ENCODE data around the gene RAD51B.

RAD51B gene

GRCh38 chr14:68477110-68477455 is 657.5 kb downstream of the RAD51B start:
- Histone ChIP-seq H3K36me3 (peaks cover 0 to 6% (median 0%) of the 10 kb centered on the region in 11 experiments; a peak in 1 of 22 replicates), H3K27me3 (no peaks in the 10 kb centered on the region), H3K9me3 (replicated peaks in 1 of 11) (peaks cover 0 to 18% (median 0%) of the 10 kb centered on the region in 11 experiments; a peak in 4 of 22 replicates), H3K4me2 (peak overlapping the region; percentile 67 to 93 (median 84)), H3K9ac (peak overlapping the region; percentile 84 to 95 (median 89)), H3K4me1 (peaks cover 73 to 81% (median 77%) of the 10 kb centered on the region in 10 experiments), H3K27ac (peak overlapping the region; percentile 97 to 100 (median 99)), H4K20me1 (no peaks in the 10 kb centered on the region), H3K4me3 (peak overlapping the region in 3 of 10 experiments; percentile 7 to 14 (median 12); a peak in 3 of 20 replicates)
- TF ChIP-seq Cebpa-rat (IDR thresholded peaks at IDR 0.05) = no peak

DNA sequence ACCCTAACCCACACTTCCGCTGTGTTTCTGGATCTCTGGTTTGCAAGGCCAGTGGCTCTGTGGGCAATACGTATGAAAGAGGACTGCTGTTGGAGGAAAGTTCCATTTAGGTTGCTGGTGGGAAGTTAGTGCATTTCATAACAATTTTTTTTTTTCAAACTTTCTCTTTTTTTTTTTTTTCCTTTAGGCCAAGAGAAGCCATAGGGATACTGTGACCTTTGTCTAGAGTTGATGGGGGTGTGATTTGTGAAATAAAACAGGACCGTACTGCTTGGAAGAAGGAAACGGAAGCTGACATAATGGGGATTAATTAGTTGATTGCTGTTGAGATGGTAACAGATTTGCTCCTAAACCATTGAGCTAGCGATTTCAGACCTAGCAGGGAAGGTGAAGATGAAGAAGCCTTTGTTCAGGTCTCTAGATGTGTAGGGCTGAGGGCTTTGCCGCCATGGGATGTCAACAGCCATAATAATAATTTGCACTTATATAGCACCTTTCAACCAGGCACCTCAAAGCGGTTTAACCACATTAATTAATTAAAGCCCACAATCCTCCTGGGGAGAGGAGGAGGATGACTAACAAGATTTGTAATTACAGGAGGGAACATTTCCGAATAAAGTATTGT is 658.0 kb downstream of the RAD51B start:
- peak overlapping the region; percentile 67 to 93 (median 84) for H3K4me2 ChIP-seq

DNA sequence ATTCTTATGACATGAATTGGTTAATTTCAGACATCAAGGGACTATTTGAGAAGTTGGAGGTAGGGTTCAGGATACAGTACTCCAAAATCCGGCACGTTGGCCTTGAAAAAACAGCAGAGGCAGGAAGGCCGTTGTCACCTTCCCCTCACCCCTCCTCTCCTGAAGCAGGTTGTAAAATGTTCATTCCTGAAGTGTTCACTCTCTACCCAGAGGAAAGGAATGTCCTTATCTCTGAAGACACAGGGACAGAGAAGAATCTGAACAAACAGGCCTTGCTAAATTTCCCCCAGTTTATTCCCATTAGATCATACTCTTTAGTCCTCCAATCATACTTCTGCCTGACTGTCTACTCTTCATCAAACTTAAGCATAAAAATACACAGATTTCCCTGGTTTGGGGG is 659.7 kb downstream of the RAD51B start:
- peak overlapping the region; percentile 67 to 93 (median 84); a peak in 21 of 22 replicates for H3K4me2 ChIP-seq
- H4K20me1 ChIP-seq = no peaks in the 10 kb centered on the region
- H3K9me3 ChIP-seq (replicated peaks in 1 of 11) = peaks cover 0 to 17% (median 0%) of the 10 kb centered on the region in 11 experiments; a peak in 4 of 22 replicates
- peak overlapping the region; percentile 97 to 100 (median 99); a peak in 19 of 22 replicates for H3K27ac ChIP-seq
- H3K4me1 ChIP-seq = peaks cover 60 to 73% (median 71%) of the 10 kb centered on the region in 10 experiments
- no peak for TF ChIP-seq Cebpa-rat (IDR thresholded peaks at IDR 0.05)
- no peaks in the 10 kb centered on the region for H3K27me3 ChIP-seq
- H3K4me3 ChIP-seq = no peak overlapping the region
- H3K36me3 ChIP-seq = peaks cover 0 to 6% (median 0%) of the 10 kb centered on the region in 11 experiments; a peak in 1 of 22 replicates
- no peak overlapping the region for H3K9ac ChIP-seq

More for the DNA sequence above, 658.0 kb downstream of the RAD51B start:
- Histone ChIP-seq H4K20me1 (no peaks in the 10 kb centered on the region), H3K27ac (peak overlapping the region; percentile 97 to 100 (median 99)), H3K9me3 (replicated peaks in 1 of 11) (peaks cover 0 to 18% (median 0%) of the 10 kb centered on the region in 11 experiments; a peak in 4 of 22 replicates), H3K9ac (peak overlapping the region; percentile 84 to 95 (median 89)), H3K36me3 (peaks cover 0 to 6% (median 0%) of the 10 kb centered on the region in 11 experiments; a peak in 1 of 22 replicates), H3K4me1 (peaks cover 69 to 76% (median 73%) of the 10 kb centered on the region in 10 experiments), H3K27me3 (no peaks in the 10 kb centered on the region), H3K4me3 (peak overlapping the region in 2 of 10 experiments; percentile 7 to 12; a peak in 2 of 20 replicates)
- TF ChIP-seq Cebpa-rat (IDR thresholded peaks at IDR 0.05) = no peak

GRCh38 chr14:68482018-68482417 is 662.4 kb downstream of the RAD51B start:
- no peak for TF ChIP-seq Cebpa-rat (IDR thresholded peaks at IDR 0.05)
- H3K9me3 ChIP-seq (replicated peaks in 1 of 11) = peaks cover 0 to 28% (median 7%) of the 10 kb centered on the region in 11 experiments; a peak in 5 of 22 replicates
- H3K4me2 ChIP-seq = no peak overlapping the region
- no peaks in the 10 kb centered on the region for H3K27me3 ChIP-seq
- no peaks in the 10 kb centered on the region for H4K20me1 ChIP-seq
- peaks cover 39 to 64% (median 47%) of the 10 kb centered on the region in 10 experiments for H3K4me1 ChIP-seq
- H3K36me3 ChIP-seq = peaks cover 0 to 6% (median 0%) of the 10 kb centered on the region in 11 experiments; a peak in 1 of 22 replicates
- H3K27ac ChIP-seq = no peak overlapping the region
- no peak overlapping the region for H3K4me3 ChIP-seq
- H3K9ac ChIP-seq = no peak overlapping the region

DNA sequence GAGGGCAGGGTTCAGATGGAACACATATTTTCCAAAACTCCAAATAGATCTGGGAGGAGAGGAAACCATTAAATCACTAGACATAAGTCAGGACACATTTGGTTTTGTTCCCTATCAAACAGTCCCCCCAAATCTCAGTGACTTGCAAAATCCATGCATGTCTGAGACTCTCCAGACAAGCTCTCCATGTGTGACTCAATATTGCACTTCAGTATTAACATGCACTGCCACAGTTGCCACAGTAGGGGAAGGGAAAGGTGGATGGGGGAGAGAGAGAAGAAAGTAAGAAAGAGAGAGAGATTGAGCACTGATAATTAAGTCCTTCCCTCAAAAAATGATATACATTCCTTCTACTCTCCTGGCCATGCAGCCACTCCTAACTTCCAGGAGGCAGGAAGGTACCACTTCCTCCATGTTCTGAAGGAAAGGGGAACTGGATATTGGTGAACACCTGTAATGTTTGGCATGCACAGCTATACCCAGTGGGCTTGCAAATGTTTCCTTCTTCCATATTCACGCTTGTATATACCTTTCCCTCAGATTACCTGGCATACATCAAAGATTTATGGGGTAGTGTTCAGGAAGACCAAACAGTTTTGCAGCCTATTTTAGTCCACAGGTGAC is 663.3 kb downstream of the RAD51B start:
- H3K4me2 ChIP-seq = peak overlapping the region in 8 of 11 experiments; percentile 0 to 31 (median 7); a peak in 8 of 22 replicates
- H3K9me3 ChIP-seq (replicated peaks in 1 of 11) = peaks cover 0 to 28% (median 7%) of the 10 kb centered on the region in 11 experiments; a peak in 5 of 22 replicates
- TF ChIP-seq Cebpa-rat (IDR thresholded peaks at IDR 0.05) = no peak
- H4K20me1 ChIP-seq = no peaks in the 10 kb centered on the region
- H3K27me3 ChIP-seq = no peaks in the 10 kb centered on the region
- peaks cover 0 to 6% (median 0%) of the 10 kb centered on the region in 11 experiments; a peak in 1 of 22 replicates for H3K36me3 ChIP-seq
- H3K27ac ChIP-seq = peak overlapping the region in 1 of 11 experiments; percentile 2; a peak in 1 of 22 replicates
- no peak overlapping the region for H3K4me3 ChIP-seq
- peaks cover 33 to 56% (median 43%) of the 10 kb centered on the region in 10 experiments for H3K4me1 ChIP-seq
- H3K9ac ChIP-seq = no peak overlapping the region

- Histone ChIP-seq H3K36me3 (no peaks in the 10 kb centered on the region), H3K4me2 (peak overlapping the region in 2 of 11 experiments; percentile 62 to 75; a peak in 4 of 22 replicates), H3K27ac (no peak overlapping the region), H3K27me3 (no peaks in the 10 kb centered on the region), H4K20me1 (no peaks in the 10 kb centered on the region), H3K9ac (no peak overlapping the region), H3K4me3 (no peak overlapping the region), H3K4me1 (peaks cover 13 to 40% (median 24%) of the 10 kb centered on the region in 10 experiments; a peak in 17 of 20 replicates), H3K9me3 (replicated peaks in 1 of 11) (peaks cover 0 to 16% (median 7%) of the 10 kb centered on the region in 11 experiments; a peak in 4 of 22 replicates)
- TF ChIP-seq Cebpa-rat (IDR thresholded peaks at IDR 0.05) = no peak
These were observed 666.6 kb downstream of the RAD51B start for GRCh38 chr14:68486033-68486732.

DNA sequence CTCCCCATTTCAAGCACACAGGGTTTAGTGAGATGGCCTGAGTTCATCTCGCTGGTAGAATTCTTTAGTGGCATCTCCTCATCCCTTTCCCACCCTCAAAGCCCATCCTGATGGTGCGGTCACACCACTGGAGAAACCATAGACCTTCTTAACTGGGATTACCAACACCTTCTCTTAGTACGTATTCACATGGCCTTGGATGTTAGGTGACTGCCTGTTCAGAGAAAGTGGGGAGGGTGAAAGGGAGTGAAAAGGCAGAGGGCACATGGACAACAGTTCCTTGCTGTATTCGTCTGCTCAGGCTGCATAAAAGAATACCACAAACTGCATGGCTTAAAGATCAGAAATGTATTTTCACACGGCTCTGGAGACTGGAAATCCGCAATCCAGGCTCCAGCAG is 667.2 kb downstream of the RAD51B start:
- H3K4me3 ChIP-seq = no peak overlapping the region
- TF ChIP-seq Cebpa-rat (IDR thresholded peaks at IDR 0.05) = no peak

DNA sequence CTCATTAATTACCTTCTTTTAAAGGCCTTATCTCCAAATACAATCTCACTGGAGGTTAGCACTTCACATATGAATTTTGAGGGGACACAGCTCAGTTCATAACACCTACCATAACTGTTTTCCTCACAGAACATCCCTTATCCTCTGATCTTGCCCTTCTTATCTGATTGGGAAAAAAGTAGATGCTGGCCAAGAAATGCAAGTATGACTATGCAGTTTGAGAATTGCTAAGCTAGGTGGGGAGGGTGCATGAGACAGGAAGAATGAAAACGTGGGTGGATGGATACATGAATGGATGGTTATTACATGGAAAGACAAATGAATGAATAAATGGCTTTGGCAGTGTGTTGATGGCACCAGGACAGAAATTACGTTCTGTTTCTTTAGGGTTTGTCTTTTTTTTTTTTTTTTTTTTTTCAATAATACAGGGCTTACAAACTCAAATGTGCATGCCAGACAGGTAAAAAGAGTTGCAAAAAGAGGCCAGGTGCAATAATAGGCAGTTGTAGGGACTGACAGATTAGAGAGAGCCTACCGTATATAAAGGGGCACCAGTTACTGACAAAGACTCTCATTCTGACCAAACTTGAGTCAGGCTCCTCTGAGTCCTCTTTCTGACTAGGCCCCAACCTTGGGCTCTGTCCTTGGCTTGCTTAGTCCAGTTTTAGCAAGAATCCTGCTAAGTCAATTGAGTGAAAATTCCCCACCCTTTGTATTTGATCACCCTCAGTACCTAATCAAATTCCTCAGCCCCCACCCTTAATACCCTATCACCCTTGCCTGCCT is 668.4 kb downstream of the RAD51B start:
- Histone ChIP-seq H4K20me1 (no peaks in the 10 kb centered on the region), H3K9me3 (replicated peaks in 1 of 11) (peaks cover 0 to 15% (median 7%) of the 10 kb centered on the region in 11 experiments; a peak in 4 of 22 replicates), H3K4me2 (peak overlapping the region in 3 of 11 experiments; percentile 0 to 13 (median 5); a peak in 1 of 22 replicates), H3K4me3 (no peak overlapping the region), H3K36me3 (no peaks in the 10 kb centered on the region), H3K27me3 (no peaks in the 10 kb centered on the region), H3K9ac (no peak overlapping the region), H3K4me1 (peaks cover 12 to 37% (median 25%) of the 10 kb centered on the region in 10 experiments; a peak in 17 of 20 replicates), H3K27ac (no peak overlapping the region; a peak in 1 of 22 replicates)
- no peak for TF ChIP-seq Cebpa-rat (IDR thresholded peaks at IDR 0.05)

More for the DNA sequence above, 667.2 kb downstream of the RAD51B start:
- Histone ChIP-seq H3K36me3 (no peaks in the 10 kb centered on the region), H3K27ac (0 out of 22 replicates have a peak overlapping the region, but pooled peaks of 1 of the 11 experiments have one; percentile 4), H3K27me3 (no peaks in the 10 kb centered on the region), H4K20me1 (no peaks in the 10 kb centered on the region), H3K9ac (no peak overlapping the region), H3K9me3 (replicated peaks in 1 of 11) (peaks cover 0 to 15% (median 7%) of the 10 kb centered on the region in 11 experiments; a peak in 4 of 22 replicates), H3K4me2 (peak overlapping the region in 1 of 11 experiments; percentile 5; a peak in 1 of 22 replicates), H3K4me1 (peaks cover 13 to 40% (median 24%) of the 10 kb centered on the region in 10 experiments; a peak in 17 of 20 replicates)
